Measurements from ENCODE around the gene CFTR. TPM values are rescaled to one million over a fixed set of nuclear protein-coding genes. Genes with fewer than 3 reads are reported as not detected.

The CFTR gene
- total RNA-seq, 1 donor from 2014 or later, result 95.2 TPM

DNA sequence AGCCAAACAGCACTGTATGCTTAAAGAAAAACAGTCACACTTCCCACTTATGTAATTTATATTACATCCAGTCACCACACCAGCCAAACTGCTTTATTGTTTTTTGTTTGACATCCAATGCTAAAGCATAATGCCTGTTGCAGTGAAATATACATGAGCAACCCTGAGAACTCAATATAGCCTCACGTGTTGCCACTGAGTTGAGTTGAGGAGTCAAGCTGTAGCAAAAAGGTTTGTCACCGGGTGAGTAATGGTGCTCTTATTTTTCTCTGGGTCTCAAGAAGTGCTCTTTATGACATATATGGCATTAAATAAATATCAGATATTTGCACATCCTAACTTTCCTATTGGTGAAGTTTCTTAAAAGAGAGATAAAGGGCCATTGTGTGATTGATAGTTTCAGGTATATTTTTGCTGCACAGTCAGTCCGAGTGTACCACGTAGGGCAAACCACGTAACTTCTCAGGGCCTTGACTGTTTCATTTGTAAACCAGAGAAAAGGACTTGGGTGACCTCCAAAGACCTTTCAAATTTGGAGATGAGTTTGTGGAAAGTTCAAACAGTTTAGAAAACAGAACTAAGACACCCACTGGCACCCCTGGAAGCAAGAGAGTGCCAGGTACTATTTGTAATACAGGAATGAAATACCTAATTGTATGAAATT, 168.5 kb downstream of the CFTR start:
- no peak for DNase-seq (ENCODE audit: low spot score)

DNA sequence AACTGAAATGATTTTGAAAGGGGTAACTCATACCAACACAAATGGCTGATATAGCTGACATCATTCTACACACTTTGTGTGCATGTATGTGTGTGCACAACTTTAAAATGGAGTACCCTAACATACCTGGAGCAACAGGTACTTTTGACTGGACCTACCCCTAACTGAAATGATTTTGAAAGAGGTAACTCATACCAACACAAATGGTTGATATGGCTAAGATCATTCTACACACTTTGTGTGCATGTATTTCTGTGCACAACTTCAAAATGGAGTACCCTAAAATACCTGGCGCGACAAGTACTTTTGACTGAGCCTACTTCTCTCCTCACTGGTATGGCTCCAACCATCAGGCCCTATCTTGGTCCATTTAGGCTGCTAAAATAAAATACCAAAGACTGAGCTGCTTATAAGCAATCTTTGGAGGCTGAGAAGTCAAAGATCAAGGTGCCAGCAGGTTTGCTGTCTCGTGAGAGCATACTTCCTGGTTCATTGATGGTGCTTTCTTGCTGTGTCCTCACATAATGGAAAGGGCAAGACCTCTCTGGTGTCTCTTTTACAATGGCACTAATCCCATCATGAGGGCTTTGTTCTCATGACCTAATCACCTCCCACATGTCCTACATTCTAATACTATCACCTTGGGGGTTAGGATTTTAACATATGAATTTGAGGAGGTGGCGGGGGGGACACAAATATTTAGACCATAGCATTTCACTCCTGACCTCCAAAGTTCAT, 173.3 kb downstream of the CFTR start:
- DNase-seq (ENCODE audit: low spot score), result no peak

DNA sequence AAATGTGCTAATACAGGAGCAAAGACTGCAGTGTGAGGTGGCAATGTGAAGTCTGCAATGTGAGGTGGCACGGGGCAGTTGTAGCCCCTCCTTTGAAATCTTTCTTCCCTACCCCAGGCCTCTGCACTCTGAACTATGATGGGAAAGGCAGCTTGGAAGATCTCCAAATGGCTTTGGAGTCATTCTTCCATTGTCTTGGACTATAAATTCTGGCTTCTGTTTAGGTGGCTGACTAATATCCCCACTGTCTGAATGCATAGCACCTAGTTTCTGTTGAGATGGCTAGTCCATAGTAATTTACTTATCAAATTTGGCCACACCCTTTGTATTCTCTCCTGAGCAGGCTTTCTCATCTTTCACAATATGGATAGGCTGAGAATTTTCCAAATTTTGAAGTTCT, 175.0 kb downstream of the CFTR start:
- no peak for DNase-seq (ENCODE audit: low spot score)

DNA sequence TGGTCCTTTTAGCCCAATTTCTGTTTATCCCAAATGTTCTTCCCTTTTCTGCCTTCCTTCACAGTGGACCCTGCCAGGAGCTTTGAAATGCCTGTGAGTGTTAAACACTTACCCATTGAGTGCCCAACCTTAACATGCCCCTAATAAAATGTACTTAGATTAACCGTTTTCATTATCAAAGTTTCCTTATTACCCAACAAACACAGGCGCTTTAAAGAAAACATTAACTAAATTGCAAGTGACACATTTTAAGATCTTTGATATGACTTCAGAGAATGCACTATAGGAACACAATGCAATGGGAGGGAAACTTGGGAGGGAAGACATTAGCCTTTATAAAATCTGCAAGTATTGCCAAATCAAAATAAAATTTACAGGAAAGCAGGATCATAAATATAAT, 177.0 kb downstream of the CFTR start:
- DNase-seq (ENCODE audit: low spot score), result no peak

DNA sequence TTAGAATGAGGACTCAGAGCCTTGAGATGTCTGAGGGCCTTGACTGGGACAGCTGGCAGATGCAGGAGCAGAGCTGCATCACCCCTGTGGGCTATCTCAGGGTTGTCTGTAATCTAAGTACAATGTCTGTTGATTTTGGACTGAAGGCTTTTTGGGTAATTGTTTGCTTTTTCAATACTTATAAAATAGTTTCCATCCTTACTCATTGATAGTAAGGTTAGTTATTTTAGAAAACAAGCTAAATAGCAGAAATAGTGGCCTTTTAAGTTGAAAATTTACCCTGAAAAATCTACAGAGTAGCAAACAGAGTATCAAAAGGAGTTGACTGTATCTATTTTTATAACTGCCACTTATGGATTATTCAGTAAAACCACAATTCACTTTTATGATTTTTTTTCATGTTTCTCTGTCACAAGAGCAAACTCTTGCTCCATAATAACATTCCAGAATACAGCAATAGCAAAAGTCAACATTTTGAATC, 179.7 kb downstream of the CFTR start:
- DNase-seq (ENCODE audit: low spot score), result no peak

DNA sequence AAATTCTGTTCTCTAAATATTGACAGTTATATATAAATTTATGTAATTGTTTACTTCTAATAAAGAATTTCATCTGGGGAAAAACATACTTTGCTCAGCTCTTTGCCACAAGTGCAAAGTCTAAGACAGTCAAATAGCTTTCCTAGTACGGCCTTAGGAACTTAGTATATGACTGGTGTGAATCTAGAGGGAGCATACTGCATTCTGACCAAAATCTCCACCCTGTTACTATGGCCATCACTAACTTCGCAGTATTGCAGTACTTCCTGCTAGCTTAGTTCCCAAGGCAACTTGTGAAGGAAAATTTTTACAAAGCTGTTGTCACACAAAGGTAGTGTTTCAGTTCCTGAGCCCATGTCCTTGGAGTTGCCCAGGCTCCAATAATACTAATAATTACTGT, 181.5 kb downstream of the CFTR start:
- no peak for DNase-seq (ENCODE audit: low spot score)

DNA sequence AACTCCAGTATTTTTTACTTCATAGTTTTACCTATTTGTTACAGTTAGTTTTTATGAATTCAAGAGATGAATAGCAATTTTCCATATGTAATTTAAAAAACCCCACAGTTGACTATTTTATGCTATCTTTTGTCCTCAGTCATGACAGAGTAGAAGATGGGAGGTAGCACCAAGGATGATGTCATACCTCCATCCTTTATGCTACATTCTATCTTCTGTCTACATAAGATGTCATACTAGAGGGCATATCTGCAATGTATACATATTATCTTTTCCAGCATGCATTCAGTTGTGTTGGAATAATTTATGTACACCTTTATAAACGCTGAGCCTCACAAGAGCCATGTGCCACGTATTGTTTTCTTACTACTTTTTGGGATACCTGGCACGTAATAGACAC, 184.2 kb downstream of the CFTR start:
- no peak for DNase-seq (ENCODE audit: low spot score)

DNA sequence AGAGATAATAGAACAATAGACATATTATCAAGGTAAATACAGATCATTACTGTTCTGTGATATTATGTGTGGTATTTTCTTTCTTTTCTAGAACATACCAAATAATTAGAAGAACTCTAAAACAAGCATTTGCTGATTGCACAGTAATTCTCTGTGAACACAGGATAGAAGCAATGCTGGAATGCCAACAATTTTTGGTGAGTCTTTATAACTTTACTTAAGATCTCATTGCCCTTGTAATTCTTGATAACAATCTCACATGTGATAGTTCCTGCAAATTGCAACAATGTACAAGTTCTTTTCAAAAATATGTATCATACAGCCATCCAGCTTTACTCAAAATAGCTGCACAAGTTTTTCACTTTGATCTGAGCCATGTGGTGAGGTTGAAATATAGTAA, 185.5 kb downstream of the CFTR start:
- DNase-seq (ENCODE audit: low spot score), result no peak

DNA sequence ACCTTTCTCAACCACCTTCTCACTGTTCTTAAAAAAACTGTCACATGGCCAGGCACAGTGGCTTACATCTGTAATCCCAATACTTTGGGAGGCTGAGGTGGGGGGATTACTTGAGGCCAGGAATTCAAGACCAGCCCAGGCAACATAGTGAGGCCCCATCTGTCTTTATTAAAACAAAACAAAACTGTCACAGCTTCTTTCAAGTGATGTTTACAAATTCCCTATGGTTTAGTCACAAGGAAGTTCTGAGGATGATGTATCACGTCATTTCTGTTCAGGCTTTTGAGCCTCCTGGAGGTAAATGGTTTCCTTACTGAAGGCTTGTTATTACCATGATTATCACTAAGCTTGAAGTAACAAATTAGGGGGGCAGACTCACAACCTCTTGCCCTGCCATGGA, 186.2 kb downstream of the CFTR start:
- no peak for DNase-seq (ENCODE audit: low spot score)

DNA sequence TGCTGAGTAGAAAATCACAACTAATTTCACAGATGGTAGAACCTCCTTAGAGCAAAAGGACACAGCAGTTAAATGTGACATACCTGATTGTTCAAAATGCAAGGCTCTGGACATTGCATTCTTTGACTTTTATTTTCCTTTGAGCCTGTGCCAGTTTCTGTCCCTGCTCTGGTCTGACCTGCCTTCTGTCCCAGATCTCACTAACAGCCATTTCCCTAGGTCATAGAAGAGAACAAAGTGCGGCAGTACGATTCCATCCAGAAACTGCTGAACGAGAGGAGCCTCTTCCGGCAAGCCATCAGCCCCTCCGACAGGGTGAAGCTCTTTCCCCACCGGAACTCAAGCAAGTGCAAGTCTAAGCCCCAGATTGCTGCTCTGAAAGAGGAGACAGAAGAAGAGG, 186.9 kb downstream of the CFTR start:
- no peak for DNase-seq (ENCODE audit: low spot score)

DNA sequence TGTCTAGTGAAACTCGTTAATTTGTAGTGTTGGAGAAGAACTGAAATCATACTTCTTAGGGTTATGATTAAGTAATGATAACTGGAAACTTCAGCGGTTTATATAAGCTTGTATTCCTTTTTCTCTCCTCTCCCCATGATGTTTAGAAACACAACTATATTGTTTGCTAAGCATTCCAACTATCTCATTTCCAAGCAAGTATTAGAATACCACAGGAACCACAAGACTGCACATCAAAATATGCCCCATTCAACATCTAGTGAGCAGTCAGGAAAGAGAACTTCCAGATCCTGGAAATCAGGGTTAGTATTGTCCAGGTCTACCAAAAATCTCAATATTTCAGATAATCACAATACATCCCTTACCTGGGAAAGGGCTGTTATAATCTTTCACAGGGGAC, 187.6 kb downstream of the CFTR start:
- no peak for DNase-seq (ENCODE audit: low spot score)

DNA sequence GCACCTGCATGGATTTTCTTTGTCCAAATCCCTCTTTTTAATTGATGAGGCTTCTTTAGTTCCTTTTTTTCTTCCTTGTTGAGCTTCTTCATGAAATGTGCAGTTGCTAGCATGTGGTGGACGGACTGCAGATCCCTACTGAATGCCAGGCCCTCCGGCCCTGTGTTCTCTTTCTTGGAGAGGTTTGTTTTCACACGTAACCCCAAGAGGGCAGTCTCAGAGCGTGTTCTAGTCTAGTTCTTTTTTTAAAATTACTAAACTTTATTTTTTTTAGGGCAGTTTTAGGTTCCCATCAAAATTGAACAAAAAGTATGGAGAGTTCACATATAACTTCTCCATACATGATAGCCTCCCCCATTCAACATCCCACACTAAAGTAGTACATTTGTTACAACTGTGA, 190.0 kb downstream of the CFTR start:
- no peak for DNase-seq (ENCODE audit: low spot score)

DNA sequence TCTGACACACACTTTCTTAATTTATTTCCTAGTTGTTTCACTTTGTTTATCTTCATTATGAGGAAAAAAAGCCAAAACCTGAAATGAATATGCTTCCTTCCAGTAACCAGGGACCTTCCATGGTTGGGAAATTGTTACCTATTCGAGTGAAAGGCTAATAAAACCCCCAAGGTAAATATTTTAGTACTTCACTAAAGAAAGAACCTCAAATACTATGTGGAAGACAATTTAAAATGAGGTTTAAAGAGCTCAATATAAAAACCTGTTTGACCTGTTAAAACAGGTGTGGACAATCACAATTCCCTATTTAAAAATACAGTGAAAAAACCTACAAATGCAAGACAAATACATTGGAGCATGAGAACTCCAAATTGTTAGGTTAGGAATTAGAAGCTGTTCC, 192.6 kb downstream of the CFTR start:
- DNase-seq (ENCODE audit: low spot score), result no peak

DNA sequence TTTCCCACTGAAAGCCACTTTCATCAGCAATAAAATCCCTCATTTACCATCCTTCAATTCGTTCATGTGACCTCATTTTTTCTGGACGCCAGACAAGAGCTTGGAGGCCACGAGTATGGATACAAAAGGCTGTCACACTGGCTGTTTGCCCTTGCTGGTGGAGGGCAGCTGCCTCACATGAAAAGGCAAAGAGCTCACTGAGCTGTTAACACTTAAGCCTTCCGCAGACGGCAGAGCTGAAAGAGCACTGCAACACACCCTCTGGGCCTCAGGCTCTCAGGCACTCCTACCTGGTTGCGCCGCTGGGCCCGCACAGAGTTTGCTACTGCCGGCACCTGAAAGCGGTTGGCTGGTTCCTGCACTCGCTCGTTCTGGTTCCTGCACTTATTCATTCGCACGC, 193.5 kb downstream of the CFTR start:
- peak; percentile 25 for DNase-seq (ENCODE audit: low spot score)

DNA sequence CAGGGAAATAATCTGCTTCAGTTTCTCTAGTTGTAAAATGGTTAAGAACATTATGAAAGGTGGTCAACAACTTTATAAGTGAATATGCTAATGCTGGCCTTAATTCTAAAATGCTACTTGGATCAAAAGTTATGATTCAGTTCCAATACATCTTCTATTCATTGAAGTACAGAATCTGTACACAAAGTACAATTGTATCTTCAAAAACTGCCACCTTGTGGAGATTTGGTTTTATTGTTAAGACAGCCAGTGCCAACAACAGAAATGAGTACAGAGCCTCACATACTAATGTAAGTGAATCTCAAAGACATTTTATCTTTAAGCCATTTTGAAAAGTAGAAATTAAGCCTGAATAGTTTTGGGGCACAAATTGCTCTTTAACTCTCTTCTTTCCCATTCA, 194.0 kb downstream of the CFTR start:
- no peak for DNase-seq (ENCODE audit: low spot score)

DNA sequence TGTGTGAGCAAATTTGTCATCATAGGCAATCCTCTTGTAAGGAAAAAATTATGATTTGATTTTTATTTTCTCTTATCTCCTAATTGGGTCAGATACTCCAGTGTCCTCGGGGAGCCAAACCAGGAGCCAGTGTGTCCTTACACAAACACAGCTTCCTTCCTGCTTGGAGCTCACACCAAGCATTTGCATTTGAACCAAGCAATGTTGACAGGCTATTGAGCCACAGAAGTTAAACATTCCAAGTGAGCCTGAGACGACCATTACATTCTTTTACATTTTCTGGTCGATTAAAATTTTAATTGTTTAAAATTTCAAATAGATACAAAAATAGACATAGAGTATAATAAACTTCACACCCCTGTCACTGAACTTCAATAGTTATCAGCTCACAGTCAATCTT, 194.8 kb downstream of the CFTR start:
- peak; percentile 14 for DNase-seq (ENCODE audit: low spot score)

DNA sequence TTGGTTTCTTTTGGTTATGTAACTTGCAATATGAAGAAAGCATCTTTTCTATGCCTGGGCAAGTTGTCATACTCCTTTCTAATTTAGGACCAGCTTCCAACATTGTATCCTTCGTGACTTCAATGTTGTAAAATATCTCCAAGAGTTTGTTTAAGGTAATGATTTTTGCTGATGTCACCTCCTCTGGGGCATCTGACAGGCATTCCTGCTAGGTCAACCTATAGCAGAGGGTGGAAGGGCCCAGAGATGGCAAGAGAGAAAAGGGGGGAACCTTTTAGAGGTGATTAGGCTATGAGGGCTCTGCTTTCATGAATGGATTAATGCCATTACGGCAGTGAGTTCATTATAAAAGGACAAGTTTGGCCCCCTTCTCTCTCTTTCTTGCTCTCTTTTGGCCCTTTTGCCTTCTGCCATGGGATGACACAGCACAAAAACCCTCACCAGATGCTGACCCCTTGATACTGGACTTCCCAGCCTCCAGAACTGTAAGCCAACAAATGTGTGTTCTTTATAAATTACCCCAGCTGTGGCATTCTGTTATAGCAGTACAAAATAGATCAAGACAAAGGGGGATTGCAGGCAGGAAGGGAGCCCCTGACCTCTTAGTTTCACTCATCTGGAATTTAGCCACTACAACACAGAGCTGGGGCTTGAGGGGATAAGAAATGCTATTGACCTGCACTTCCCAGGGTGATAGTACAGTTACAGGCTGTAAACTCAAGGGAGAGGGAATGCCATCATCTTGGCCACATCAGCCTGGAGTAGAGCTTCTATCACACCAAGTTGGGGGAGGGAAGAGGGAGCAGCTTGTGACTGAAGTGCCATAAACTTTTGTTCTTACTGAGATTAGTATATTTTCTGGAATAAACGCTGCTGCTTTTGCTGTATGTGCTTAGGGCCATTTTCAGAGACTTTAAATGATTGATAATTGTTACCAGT, 195.9 kb downstream of the CFTR start:
- DNase-seq (ENCODE audit: low spot score), result no peak

DNA sequence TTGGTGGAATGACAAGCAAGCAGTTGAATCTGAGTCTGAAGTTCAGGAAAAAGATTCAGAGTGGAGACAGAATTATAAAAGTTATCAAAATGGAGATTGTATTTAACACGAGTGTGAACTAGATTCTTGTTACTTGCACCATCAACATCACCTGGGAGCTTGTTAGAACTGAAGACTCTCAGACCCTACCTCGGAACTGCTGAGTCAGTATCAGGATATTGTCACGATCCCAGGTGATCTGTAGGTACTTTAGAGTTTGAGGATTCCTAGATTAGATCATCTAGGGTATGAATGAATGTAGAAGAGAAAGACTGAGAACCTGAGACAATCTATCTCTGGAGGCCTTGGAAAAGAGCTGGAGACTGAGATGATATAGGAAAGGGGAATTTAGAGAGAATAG, 199.3 kb downstream of the CFTR start:
- no peak for DNase-seq (ENCODE audit: low spot score)

DNA sequence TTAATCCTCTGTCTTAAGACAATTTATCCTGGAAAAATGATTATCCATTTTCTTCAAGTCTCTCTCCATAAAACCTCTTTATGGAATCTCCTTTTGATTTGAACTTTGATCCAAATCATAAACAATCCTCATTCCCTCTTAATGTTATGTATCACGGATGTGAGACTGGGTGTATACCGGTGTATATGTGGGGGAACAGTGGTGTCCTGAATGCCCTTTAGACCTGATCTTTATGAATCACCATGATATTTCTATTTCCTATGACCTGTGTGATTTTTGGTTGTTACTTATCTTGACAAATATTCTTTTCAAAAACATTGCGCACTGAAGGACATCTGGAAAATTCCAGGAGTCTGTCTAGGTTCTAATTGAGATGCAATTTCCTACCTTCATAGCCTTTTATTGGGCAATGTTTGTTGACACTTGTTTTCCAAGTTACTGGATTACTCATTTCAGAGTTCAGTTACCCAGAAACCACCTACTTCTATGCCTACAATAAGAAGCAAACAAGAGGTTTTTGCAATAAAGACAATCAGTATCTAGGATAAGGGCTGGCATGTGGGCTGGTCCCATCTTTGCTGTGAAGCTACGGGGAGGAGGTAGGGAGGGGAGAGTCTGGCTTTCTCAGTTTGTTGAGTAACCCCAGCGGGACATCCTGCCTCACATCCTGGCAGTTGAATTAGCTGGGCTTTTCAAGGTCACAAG, 203.0 kb downstream of the CFTR start:
- no peak for DNase-seq (ENCODE audit: low spot score)

DNA sequence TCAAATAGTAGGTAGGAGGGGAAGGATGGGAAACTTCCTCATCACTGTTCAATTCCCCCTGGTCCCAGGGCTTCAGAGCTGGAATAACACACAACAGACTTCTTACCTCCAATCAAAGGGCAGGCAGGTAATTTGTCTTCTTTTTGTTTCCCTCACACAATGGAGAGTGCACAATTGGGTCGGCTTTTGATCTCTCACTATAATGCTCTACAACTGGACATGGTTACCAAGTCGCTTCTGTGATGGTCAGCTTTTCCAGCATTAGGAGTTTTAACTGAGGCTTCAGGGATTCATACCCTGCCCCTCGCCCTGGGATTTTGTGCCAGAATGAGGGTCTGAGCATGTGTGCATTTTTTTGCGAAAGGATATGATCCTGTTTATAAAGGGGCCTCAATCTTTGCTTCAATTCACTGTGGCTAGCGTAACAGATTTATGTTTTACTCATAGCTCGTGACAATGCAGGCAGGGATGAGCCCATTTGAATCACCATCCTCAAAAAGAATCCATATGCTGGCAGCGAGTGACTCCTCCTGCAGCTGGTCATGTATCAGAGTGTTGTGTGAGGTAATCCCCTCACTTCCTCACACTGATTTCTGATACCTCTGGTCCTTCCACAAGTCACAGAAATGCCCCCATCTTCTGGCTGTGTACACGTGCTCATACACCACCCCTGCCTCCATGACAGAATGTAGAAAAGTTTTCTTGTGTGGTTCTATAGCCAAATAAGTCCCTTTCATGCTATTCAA, 203.8 kb downstream of the CFTR start:
- no peak for DNase-seq (ENCODE audit: low spot score)

DNA sequence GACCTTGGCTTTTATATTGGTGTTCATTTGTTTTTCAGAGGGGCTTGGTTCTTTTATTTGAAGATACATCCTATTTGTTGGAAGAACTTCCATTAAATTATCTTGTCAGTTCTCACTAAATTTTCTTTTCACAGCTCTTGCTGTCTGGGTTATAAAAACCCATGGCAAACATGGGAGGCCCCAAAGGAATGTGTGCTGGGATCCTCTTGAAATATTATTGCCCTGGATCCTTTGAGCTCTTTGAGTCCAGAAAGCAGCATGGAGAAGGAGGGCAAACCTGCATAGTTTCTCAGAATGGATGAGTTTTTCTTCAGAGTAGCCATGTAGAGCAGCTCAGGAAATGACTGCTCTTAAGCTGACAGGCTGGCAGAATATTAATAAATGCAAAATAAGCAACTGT, 206.0 kb downstream of the CFTR start:
- DNase-seq (ENCODE audit: low spot score), result no peak
